Fibroblast of skin of back (primary cell): ENCODE measurements around the gene DNAH8.
A peak's percentile ranks its signal among the peaks of the same experiment; 100 is the strongest.

Source experiments
- DNase-seq: peaks from one replicate; pipeline ENCODE4 v3.0.0-alpha.2; 2013

Gene DNAH8

GRCh38 chr6:38799529-38800184, 84.5 kb downstream of the DNAH8 start:
- DNase-seq, result peak; percentile 50

DNA sequence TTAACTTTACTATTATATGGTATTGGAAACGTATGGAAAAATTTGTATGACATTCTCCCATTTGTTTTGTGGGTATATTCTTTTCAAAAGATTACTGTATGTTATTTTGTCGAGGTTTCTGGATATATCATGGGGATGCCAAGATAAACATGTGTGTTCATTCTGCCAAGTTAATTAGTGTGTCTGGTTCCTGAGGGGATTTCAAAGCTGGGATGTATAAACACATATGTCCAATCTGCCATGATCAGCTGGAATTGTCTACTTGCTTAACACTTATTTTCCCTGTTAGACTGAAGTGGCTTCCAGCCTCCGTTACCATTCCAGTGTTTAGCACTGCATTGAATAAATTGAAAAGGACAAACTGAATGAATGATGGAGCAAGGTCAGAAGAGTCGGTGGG, 86.2 kb downstream of the DNAH8 start:
- DNase-seq, result no peak

GRCh38 chr6:38802497-38802896, 87.4 kb downstream of the DNAH8 start:
- no peak for DNase-seq

GRCh38 chr6:38803129-38803528, 88.0 kb downstream of the DNAH8 start:
- no peak for DNase-seq

- no peak for DNase-seq
These were observed 89.2 kb downstream of the DNAH8 start for GRCh38 chr6:38804358-38804757.

DNA sequence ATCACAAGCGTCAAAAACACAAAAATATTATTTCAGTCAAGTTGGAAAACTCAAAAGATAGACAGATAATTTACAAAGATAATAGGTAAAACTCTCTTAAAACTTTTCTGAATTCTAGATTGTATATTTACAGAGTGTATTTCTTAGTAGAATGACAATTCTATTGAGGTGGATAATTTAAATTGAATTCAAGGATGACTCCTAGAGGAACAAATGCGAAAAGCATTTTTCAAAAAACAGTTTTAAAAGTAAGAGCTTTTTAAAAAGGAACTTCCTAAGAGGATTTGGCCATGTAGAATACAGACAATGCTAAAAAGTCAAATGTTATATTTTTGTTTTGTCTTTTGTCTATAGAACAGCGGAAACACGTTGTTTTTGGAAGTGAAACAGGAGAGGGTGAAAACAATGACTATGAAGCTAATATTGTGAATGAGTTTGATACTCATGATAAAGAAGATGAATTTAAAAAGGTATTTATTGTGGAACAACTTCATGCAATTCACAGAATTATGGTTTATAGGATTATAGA, 90.1 kb downstream of the DNAH8 start:
- DNase-seq, result no peak

- DNase-seq, result no peak
These were observed 90.6 kb downstream of the DNAH8 start for GRCh38 chr6:38805692-38806091.

DNA sequence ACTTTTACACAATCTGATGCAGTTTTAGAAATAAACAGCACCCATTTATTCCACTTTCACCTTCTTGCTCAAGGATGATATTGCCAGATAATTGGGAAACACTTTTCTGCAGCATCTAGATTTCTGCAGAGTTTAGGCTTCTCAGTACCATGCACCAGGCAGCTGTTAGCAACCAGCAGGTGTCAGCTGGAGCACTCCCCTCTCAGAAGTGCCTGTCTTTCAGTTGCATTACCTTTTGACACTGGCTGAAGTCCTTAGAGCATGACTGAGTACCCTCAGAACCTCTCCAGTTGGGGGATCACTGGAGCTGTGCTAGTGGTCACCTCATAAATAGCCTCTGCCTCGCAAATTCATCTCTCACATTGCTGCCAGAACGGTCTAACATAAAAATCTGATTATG, 91.2 kb downstream of the DNAH8 start:
- no peak for DNase-seq

DNA sequence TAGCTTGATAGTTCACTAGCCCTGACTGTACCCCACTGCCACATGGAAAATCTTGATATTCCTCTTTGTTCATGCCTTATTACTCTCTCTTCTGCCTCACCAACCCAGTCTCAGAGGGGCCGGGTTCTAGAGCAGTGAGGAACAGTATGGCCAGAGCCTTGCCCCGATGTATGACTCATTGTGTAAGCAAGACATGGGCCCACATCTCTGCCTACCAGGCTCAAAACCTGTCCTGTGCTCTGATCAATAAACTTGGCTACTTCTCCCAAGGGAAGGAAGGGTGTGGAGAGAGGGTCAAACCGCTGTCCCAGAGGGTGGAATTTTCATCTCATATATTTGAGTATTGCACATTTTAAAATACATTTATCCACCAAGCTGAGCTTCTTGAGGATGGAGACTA, 91.7 kb downstream of the DNAH8 start:
- no peak for DNase-seq

- no peak for DNase-seq
These were observed 92.9 kb downstream of the DNAH8 start for GRCh38 chr6:38808039-38808438.

DNA sequence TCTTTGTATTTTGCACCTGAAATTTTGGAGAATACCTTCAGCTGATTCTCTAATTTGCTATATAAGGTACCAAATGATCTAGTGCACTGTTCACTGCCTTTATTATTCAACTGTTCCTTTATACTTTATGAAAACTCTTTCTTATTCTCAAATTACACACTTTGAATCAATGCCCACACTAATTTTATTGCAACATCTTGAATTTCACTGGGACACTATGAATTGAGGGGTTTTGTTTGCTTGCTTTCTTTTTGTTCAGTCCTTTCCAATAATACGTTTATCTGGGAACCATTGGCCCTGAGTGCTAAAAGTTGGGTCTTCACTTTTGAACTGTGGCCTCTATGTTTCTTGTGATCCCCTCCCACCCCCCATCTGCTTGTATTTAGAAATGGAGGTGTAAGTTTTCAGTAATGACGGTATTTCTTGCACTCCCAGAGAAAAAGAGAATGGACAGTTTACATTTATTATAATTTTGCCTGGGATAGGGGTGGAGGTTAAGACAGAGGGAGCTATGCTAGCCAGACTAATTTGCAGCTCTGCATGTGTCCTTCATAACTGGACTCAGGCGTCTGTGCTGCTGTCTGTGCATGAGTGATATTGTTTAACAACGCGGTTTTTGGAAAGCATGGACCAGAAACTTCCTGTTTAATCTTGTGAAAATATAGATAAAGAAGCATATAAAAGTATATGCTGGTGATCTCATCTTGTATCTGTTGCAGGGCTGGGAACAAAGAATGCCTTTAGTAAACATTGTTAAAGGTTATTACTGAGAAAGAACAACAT, 98.1 kb downstream of the DNAH8 start:
- peak; percentile 7 for DNase-seq

DNA sequence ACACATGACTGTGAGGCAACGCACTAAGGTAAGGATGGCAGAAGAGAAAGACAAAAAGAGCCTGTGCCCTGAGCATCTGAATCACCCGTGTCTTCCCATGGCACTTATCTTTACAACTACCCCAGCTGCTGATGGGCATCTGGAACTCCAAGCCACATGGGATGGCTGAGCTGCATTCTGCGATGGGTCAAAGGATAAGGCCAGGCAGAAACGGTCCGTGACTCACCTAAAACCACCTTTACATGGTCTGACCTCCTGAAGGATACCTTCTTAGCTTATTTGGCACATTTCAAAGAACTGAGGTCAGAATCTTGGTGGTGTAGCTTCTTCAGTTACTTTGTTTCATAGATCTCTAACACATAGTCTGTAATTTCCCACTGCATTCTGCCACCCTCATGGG, 99.7 kb downstream of the DNAH8 start:
- DNase-seq, result no peak

- DNase-seq, result no peak
These were observed 100.1 kb downstream of the DNAH8 start for GRCh38 chr6:38815250-38815649.

- no peak for DNase-seq
These were observed 103.6 kb downstream of the DNAH8 start for GRCh38 chr6:38818691-38819090.

GRCh38 chr6:38822963-38823362, 107.9 kb downstream of the DNAH8 start:
- no peak for DNase-seq

DNA sequence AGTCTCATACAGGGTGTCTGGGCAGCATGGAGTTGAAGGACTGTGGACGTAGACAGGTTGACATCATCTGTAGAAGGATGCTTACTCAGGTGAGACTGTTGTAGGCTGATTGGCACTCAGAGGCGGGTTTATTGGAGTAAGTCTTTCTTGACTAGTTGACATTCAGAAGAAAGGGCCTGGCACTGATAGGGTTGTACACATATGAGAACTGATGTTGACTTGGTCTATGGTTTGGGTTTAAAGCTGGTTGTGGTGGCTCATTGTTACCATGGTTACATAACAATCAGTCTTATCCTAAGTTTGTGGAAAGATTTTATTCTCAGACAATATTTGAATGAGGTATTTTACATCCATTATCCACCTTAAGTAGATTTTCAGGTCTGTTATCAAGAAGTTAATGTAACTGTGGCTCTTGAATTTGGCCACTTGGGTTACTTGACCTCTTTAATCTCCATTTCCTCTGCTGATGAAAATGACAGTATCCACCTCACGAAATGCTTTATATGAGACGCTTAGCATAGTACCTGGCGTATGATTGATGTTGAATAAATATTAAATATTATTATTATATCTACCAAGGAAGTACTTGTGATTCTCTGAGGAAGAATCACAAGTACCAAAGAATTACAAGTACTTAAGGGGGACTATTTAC, 109.3 kb downstream of the DNAH8 start:
- DNase-seq, result no peak

DNA sequence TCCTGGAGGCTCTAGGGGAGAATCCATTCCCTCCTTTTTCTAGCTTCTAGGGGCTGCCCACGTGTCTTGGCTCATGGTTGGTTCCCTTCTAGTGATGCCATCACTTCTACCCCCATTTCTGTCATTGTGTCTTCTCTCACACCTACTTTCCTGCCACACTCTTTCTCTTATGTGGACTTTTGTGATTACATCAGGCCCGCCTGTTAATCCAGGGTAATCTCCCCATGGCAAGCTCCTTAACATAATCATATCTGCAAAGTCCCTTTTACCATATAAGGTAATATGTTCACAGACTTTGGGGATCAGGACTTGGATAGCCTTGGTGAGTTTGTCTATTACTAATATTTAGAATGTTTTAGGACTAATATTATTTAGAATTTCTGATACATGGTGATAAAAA, 111.9 kb downstream of the DNAH8 start:
- no peak for DNase-seq

DNA sequence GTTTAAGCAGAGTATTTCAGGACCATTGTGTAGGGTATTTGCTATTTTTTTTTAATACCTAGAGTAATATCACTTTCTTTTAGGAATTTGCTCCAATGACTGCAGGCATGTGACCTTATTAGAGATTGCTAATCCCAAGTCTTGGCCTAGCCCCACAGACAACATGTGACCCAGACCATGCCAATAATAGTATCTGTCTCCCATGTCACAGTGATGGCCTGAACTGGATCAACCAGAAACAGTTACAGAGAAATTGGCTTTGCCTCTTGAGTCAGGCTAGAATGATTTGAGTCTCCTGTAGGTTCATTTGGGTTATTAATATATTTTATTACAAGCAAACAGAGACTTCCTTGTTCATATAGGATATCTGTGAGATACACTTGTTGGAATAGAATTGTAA, 116.8 kb downstream of the DNAH8 start:
- DNase-seq, result no peak

- no peak for DNase-seq
These were observed 118.2 kb downstream of the DNAH8 start for GRCh38 chr6:38833320-38833719.

- no peak for DNase-seq
These were observed 121.5 kb downstream of the DNAH8 start for GRCh38 chr6:38836585-38836984.

DNA sequence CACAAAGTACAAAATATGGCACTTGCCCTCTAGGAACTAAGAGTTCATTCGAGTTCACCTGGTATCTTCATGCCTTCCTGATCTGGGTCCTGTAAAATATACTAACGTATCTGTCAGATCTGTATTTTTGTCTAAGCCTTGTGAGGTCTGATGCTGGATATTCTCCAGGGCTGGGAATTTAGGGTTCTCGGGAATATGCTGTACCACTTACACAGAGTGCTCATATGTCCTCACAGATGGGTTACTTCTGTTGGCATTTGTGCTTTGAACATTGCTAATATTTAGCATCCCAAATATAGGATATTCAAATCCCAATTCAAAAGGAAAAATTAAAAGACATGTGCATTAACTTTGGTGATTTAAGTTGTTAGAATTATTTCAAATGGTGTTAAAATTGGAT, 122.0 kb downstream of the DNAH8 start:
- DNase-seq, result no peak

DNA sequence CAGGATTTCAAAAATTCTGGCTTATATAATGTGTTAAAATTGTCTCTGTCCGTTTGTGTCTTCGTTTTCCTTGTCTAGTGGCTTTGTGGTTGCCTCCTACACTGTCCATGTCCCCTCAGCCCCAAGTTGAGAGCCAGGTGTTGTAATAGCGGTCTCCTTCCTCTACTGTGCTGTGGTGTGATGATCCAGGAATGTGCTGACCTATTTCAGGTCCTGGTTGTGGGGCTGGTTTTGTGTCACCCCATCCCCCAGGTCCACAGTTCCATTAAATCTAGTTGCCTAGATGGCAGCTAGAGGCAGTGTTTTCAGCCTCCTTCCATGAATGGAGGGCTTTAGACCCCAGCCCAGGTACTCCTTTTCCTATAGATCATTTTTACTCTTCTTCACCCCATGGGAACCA, 128.7 kb downstream of the DNAH8 start:
- DNase-seq, result no peak

DNA sequence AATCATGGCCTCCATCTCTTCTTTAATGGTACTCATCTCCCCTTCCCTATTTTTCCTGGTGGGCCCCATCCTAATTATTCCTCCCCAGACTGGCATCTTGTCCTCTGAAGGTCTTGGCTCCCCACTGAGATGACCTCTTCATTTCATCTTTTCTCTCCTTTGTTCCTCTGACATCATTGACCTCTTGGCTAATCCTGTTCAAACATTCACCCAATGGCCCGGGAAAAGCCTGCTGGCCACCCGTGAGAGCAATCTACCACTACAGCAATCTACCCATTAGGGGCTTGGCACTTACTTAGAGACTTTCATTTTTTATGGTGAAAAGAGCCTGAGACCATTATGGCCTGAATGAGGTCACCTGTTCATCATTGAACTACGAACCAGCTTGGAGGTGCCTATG, 130.8 kb downstream of the DNAH8 start:
- DNase-seq, result no peak

- no peak for DNase-seq
These were observed 131.2 kb downstream of the DNAH8 start for GRCh38 chr6:38846361-38846760.
